Parathyroid adenoma (tissue), 2 donors: ENCODE measurements around the gene LGR4.
"Not testable (repeated sequence)": the region's sequence is repeated elsewhere in the genome, so short reads cannot be mapped to it uniquely, and the experiment has no call there.

Source experiments
- H2AFZ ChIP-seq: fragments of 300-600 bp; sonication (generic); one replicate; pipeline ENCODE4 v1.7.0; 2017; ENCODE audit warnings: antibody characterized with exemption, mild to moderate bottlenecking
- H3K27ac ChIP-seq: fragments of 300-600 bp; sonication (generic); one replicate; pipeline ENCODE4 v1.7.0; 2017
- H3K27me3 ChIP-seq: fragments of 300-600 bp; sonication (generic); one replicate; pipeline ENCODE4 v1.7.0; 2017; ENCODE audit warnings: low read length; ENCODE audit not compliant: control insufficient read depth, insufficient read depth
- H3K36me3 ChIP-seq: fragments of 300-600 bp; sonication (generic); one replicate; pipeline ENCODE4 v1.7.0; 2017; ENCODE audit warnings: low read length; ENCODE audit not compliant: control insufficient read depth, insufficient read depth
- H3K4me1 ChIP-seq: fragments of 300-600 bp; sonication (generic); one replicate; pipeline ENCODE4 v1.7.0; 2017; ENCODE audit warnings: control low read depth
- H3K4me2 ChIP-seq: fragments of 300-600 bp; sonication (generic); one replicate; pipeline ENCODE4 v1.7.0; 2017; ENCODE audit warnings: low read length
- H3K4me3 ChIP-seq: fragments of 300-600 bp; sonication (generic); one replicate; pipeline ENCODE4 v1.7.0; 2017; ENCODE audit warnings: low read depth, low read length
- H3K79me2 ChIP-seq: fragments of 300-600 bp; sonication (generic); one replicate; pipeline ENCODE4 v1.7.0; 2017; ENCODE audit warnings: control low read depth
- H3K9ac ChIP-seq: fragments of 300-600 bp; sonication (generic); one replicate; pipeline ENCODE4 v1.7.0; 2017; ENCODE audit warnings: mild to moderate bottlenecking
- H3K9me3 ChIP-seq: fragments of 300-600 bp; sonication (generic); one replicate; pipeline ENCODE4 v1.7.0; 2017; ENCODE audit warnings: low read length; ENCODE audit not compliant: control insufficient read depth
- CTCF ChIP-seq: fragments of 300-600 bp; sonication (generic); IDR thresholded peaks from one replicate; pipeline ENCODE4 v1.7.0; 2017; ENCODE audit warnings: antibody characterized with exemption, mild to moderate bottlenecking
- donor health status: primary hyperparathyroidism.

Gene LGR4

DNA sequence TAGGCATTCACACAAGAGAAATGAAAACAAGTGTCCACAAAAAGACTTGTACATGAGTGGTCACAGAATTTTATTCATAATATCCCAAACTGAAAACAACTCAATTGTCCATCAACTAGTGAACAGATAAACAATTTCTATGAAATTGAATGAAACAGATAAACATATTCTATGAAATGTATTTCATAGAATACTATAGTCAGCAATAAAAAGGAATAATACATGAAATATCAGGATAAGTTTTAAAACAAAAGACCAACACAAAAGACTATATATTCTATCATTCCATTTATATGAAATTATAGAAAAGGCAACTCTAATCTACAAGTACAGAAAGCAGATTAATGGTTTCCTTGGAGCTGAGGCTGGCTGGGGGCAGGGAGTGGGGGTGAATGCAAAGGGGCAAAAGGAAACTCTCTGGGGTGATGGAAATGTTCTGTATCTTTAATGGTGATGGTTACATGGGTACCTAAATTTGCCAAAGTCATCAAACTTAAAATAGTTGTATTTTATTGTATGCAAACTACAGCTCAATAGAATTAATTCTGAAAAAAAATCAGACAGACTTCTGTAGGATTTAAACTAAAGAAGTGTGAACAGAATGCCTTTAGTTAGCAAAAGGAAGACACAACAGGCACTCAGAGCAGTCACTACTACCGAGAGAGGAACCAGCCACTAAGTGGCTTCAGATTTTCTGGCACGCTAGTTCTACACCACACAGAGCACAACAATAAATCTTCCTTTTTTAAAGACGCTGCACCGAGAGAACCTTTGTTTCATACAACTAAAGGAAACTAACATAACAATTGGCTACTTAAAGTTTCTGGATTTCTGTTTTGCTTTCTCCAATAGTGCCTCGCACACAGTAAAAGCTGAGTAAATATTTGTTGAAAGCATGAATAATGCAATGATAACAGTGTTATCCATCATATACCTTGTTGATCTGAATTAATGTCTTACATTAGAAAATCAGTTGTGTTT is 124.9 kb downstream of the LGR4 start:
- no peaks in the 10 kb centered on the region for H3K36me3 ChIP-seq
- no peak overlapping the region for H2AFZ ChIP-seq

GRCh38 chr11:27339941-27340340 is 132.6 kb downstream of the LGR4 start:
- TF ChIP-seq CTCF: no peak

More for the DNA sequence above, 124.9 kb downstream of the LGR4 start:
- TF ChIP-seq CTCF: no peak
- no peak overlapping the region for H3K27ac ChIP-seq
- no peaks in the 10 kb centered on the region for H3K27me3 ChIP-seq
- H3K9me3 ChIP-seq: no peaks in the 10 kb centered on the region
- no peak overlapping the region for H3K4me2 ChIP-seq
- H3K4me3 ChIP-seq: no peak overlapping the region
- H3K4me1 ChIP-seq: no peaks in the 10 kb centered on the region
- H3K9ac ChIP-seq: no peak overlapping the region
- H3K79me2 ChIP-seq: no peaks in the 10 kb centered on the region

DNA sequence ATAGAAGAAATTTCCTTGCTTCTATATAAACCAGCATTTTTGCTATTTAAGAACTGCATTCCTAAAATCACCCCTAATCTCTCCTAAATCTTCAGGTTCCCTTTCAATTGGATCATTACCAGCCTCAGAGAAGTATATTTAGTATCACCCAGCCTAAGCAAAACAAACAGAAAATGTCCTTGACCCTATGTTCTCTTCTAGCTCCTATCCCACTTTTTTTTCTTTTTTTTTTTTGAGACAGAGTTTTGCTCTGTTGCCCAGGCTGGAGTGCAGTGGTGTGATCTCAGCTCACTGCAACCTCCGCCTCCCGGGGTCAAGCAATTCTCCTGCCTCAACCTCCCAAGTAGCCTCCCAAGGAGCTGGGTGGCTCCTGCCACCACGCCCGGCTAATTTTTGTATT is 137.8 kb downstream of the LGR4 start:
- not testable (repeated sequence) for H2AFZ ChIP-seq, H3K27ac ChIP-seq, H3K9ac ChIP-seq, H3K4me1 ChIP-seq, H3K79me2 ChIP-seq, H3K4me2 ChIP-seq, H3K36me3 ChIP-seq, H3K27me3 ChIP-seq, H3K9me3 ChIP-seq, H3K4me3 ChIP-seq

More at GRCh38 chr11:27339941-27340340, 132.6 kb downstream of the LGR4 start:
- Histone ChIP-seq H3K27ac (no peak overlapping the region), H3K27me3 (no peaks in the 10 kb centered on the region), H2AFZ (no peak overlapping the region), H3K9ac (no peak overlapping the region), H3K4me2 (no peak overlapping the region), H3K4me3 (no peak overlapping the region), H3K79me2 (no peaks in the 10 kb centered on the region), H3K36me3 (no peaks in the 10 kb centered on the region), H3K4me1 (no peaks in the 10 kb centered on the region), H3K9me3 (no peaks in the 10 kb centered on the region)

DNA sequence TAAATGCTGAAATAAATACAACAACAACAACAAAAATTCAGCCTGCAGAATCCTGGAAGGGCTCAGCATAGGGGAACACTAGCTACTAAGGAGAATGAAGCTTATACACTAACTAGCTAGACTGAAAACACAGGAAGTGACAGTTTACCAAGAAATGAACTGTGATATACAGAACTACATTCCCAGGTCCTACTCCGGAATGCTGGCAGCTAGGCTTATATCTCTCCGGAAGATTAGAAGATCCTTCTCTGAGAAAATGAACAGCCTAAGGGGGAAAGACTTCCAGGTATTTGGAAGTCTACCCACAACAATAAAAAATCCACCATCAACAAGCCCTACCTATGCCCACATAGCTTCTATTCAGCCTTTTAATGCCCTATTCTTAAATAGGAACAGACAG is 140.6 kb downstream of the LGR4 start:
- no peak overlapping the region for H2AFZ ChIP-seq
- no peaks in the 10 kb centered on the region for H3K27me3 ChIP-seq
- no peaks in the 10 kb centered on the region for H3K36me3 ChIP-seq
- no peak overlapping the region for H3K9ac ChIP-seq
- no peaks in the 10 kb centered on the region for H3K9me3 ChIP-seq
- H3K79me2 ChIP-seq: no peaks in the 10 kb centered on the region
- no peaks in the 10 kb centered on the region for H3K4me1 ChIP-seq
- TF ChIP-seq CTCF: no peak
- H3K4me3 ChIP-seq: no peak overlapping the region
- no peak overlapping the region for H3K4me2 ChIP-seq
- H3K27ac ChIP-seq: no peak overlapping the region

GRCh38 chr11:27330633-27331270 is 141.8 kb downstream of the LGR4 start:
- Histone ChIP-seq H3K27me3 (no peaks in the 10 kb centered on the region), H3K4me1 (no peaks in the 10 kb centered on the region), H3K4me3 (no peak overlapping the region), H3K79me2 (no peaks in the 10 kb centered on the region), H3K9me3 (no peaks in the 10 kb centered on the region), H3K4me2 (no peak overlapping the region), H3K36me3 (no peaks in the 10 kb centered on the region), H3K9ac (no peak overlapping the region), H3K27ac (no peak overlapping the region), H2AFZ (no peak overlapping the region)
- TF ChIP-seq CTCF: no peak
